Omental fat pad (tissue), 4 donors: ENCODE measurements around the gene ZAP70. TPM values are rescaled to one million over a fixed set of nuclear protein-coding genes. Genes with fewer than 3 reads are reported as not detected.

Experiments
- ATAC-seq: fragments of 150-250 bp; one replicate; pipeline ENCODE4 v1.9.1; 2016; ENCODE audit warnings: mild to moderate bottlenecking, moderate library complexity; ENCODE audit not compliant: low FRiP score
- DNase-seq: peaks from one replicate; pipeline ENCODE4 v3.0.0-alpha.2; 2019; ENCODE audit warnings: low spot score
- CTCF ChIP-seq, 3 donors: fragments of 450-650 bp; IDR thresholded peaks; one replicate each; pipeline ENCODE4 v1.5.1; 2016 to 2017; ENCODE audit warnings: antibody characterized with exemption in 3 of 3, mild to moderate bottlenecking in 3 of 3, moderate library complexity in 2 of 3
- total RNA-seq, 4 donors: library from RNA; depleted of rRNA; stranded (reverse); fragments of >200 nt; gene quantifications; one replicate each; pipeline ENCODE4 v1.1.0, GENCODE V29; 2016

The ZAP70 gene
- total RNA-seq, 4 donors from 2014 or later: 4.1 to 9.6 (median 6.5) TPM

- DNase-seq: no peak
- TF ChIP-seq CTCF (IDR thresholded peaks at IDR 0.05): no peak
- ATAC-seq: no peak
Observed at GRCh38 chr2:97718051-97718882, 4.9 kb downstream of the ZAP70 start.

- ATAC-seq (no peak), DNase-seq (no peak)
- no peak for TF ChIP-seq CTCF (IDR thresholded peaks at IDR 0.05)
Observed at GRCh38 chr2:97718942-97719341, 5.6 kb downstream of the ZAP70 start.

- no peak for DNase-seq
- TF ChIP-seq CTCF (IDR thresholded peaks at IDR 0.05): no peak
Observed at GRCh38 chr2:97719362-97720155, 6.2 kb downstream of the ZAP70 start.

GRCh38 chr2:97720746-97721145 lies 7.4 kb downstream of the ZAP70 start:
- ATAC-seq: no peak
- no peak for DNase-seq
- no peak for TF ChIP-seq CTCF (IDR thresholded peaks at IDR 0.05)

More at GRCh38 chr2:97719362-97720155, 6.2 kb downstream of the ZAP70 start:
- ATAC-seq: no peak

GRCh38 chr2:97722227-97722626 lies 8.9 kb downstream of the ZAP70 start:
- TF ChIP-seq CTCF (IDR thresholded peaks at IDR 0.05): no peak
- ATAC-seq: no peak
- DNase-seq: no peak

- no peak for ATAC-seq
- DNase-seq: no peak
- TF ChIP-seq CTCF (IDR thresholded peaks at IDR 0.05): no peak
Observed at GRCh38 chr2:97723156-97724072, 10.0 kb downstream of the ZAP70 start.
